Measurements from ENCODE around the gene APBA1. TPM values are rescaled to one million over a fixed set of nuclear protein-coding genes. Genes with fewer than 3 reads are reported as not detected.

The APBA1 gene
- total and polyA plus RNA-seq, 7 donors, result 0.23 to 4.2 (median 0.81) TPM

DNA sequence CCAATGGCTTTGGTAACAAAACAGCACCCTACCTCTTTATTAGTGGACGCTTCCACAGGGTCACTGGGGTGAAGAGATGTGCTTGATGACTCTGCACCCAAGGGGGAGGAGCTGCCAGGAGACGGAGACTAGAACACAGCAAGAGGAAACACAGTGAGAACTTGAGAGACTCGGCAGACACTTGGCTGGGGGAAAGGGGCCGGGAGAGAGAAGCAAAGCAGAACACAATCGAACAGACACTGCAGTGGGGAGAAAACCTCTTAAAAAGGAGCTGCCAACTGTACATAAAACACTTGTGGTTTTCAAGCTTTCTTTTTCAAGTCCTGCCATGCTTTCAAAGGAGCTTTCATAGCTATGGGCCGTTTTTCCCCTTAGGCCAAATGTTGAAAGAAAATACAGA, 196.2 kb downstream of the APBA1 start:
- intact Hi-C loops (cut with DNase I), result no loop called here
- no peak overlapping the region for H3K27ac ChIP-seq
- H3K4me3 ChIP-seq, result no peak overlapping the region
- no peaks in the 10 kb centered on the region for H3K36me3 ChIP-seq (ENCODE audit: insufficient read depth in 1 of 2, low read depth in 1 of 2)
- no peaks in the 10 kb centered on the region for H3K4me1 ChIP-seq
- no peaks in the 10 kb centered on the region for H3K27me3 ChIP-seq (ENCODE audit: insufficient read depth in 3 of 3, low read length in 2 of 3)
- no peak for DNase-seq
- 70 to 79% (median 71%) methylated on average over 6 of the region's 6 CpGs for WGBS, 3 donors
- ATAC-seq, result no peak
- H3K9me3 ChIP-seq, result no peaks in the 10 kb centered on the region
- TF ChIP-seq, protein P1, sequence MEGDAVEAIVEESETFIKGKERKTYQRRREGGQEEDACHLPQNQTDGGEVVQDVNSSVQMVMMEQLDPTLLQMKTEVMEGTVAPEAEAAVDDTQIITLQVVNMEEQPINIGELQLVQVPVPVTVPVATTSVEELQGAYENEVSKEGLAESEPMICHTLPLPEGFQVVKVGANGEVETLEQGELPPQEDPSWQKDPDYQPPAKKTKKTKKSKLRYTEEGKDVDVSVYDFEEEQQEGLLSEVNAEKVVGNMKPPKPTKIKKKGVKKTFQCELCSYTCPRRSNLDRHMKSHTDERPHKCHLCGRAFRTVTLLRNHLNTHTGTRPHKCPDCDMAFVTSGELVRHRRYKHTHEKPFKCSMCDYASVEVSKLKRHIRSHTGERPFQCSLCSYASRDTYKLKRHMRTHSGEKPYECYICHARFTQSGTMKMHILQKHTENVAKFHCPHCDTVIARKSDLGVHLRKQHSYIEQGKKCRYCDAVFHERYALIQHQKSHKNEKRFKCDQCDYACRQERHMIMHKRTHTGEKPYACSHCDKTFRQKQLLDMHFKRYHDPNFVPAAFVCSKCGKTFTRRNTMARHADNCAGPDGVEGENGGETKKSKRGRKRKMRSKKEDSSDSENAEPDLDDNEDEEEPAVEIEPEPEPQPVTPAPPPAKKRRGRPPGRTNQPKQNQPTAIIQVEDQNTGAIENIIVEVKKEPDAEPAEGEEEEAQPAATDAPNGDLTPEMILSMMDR (IDR thresholded peaks at IDR 0.05), result no peak

DNA sequence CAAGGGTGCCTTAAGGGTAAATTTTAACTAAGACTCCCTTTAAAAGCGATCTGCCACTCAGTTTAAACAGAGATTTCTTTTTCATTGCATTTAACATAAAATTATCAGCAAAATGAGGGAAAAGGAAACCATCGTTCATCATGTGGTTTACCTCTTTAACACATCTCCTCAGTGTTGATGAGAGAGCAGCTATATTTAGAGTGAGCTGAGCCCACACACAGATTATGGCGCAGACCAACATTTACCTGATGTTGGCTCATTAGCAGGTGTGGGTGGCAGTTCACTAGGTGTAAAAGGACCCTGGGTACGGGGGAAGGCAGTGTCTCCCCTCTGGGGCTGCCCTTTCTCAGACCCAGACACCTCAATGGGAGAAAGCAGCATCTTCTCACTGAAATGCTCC, 197.3 kb downstream of the APBA1 start:
- H3K9me3 ChIP-seq, result no peaks in the 10 kb centered on the region
- H3K4me3 ChIP-seq, result no peak overlapping the region
- DNase-seq, result no peak
- TF ChIP-seq, protein P1 (IDR thresholded peaks at IDR 0.05), result no peak
- intact Hi-C loops (cut with DNase I), result no loop called here
- no peaks in the 10 kb centered on the region for H3K27me3 ChIP-seq (ENCODE audit: insufficient read depth in 3 of 3, low read length in 2 of 3)
- no peak overlapping the region for H3K27ac ChIP-seq
- no peaks in the 10 kb centered on the region for H3K4me1 ChIP-seq
- ATAC-seq, result no peak
- H3K36me3 ChIP-seq (ENCODE audit: insufficient read depth in 1 of 2, low read depth in 1 of 2), result no peaks in the 10 kb centered on the region
- 87 to 90% (median 90%) methylated on average over 4 of the region's 4 CpGs for WGBS, 3 donors

DNA sequence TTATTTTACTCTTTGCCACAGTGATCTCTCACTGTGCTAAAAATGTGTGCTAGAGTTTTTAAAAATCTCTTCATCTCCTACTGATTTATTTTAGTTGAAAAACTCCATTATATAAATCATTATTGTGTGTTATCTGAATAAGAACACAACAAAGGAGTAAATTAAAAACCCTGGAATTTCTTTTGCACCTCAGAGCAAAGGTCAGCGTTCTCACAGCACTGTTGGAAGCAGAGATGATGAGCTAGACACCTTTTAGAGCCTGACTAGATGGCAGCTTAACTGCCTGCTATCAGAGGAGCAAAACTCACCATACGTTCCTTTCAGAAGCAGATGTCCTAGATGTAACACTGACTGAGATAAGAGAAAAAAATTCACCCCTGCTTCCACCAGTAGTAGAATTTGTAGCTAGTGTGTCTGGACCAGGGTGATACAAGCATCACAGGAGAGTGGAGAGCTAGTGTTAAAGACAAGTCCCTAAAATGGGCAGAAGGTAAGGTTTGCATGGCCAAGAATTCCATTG, 200.0 kb downstream of the APBA1 start:
- Histone ChIP-seq H3K4me3 (no peak overlapping the region), H3K36me3 (ENCODE audit: insufficient read depth in 1 of 2, low read depth in 1 of 2) (no peaks in the 10 kb centered on the region), H3K27me3 (ENCODE audit: insufficient read depth in 3 of 3, low read length in 2 of 3) (no peaks in the 10 kb centered on the region), H3K4me1 (no peaks in the 10 kb centered on the region), H3K27ac (no peak overlapping the region), H3K9me3 (no peaks in the 10 kb centered on the region)
- ATAC-seq (no peak), DNase-seq (no peak)
- intact Hi-C loops (cut with DNase I), result no loop called here
- TF ChIP-seq, protein P1 (IDR thresholded peaks at IDR 0.05), result no peak
- 70 to 77% (median 71%) methylated on average over 2 of the region's 2 CpGs for WGBS, 3 donors

DNA sequence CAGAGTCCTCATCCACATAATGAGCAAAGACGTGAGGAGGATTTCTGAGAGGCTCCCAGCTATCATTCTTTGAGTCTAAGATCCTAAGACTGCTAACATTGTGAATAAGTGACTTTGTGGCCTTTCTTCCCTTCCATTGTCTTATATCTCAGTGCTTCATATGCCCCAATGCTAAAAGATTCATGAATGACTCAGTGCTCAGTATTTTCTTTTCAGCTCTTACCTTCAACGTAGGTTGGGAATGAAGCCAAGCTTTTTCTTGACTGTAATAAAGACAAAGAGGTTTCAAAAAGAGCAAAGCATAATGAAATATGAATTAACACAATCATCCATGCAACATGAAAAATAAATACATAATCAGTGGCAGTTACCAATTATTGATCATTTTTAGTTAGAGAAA, 200.7 kb downstream of the APBA1 start:
- TF ChIP-seq, protein P1 (IDR thresholded peaks at IDR 0.05), result no peak
- Histone ChIP-seq H3K9me3 (no peaks in the 10 kb centered on the region), H3K27ac (no peak overlapping the region), H3K36me3 (ENCODE audit: insufficient read depth in 1 of 2, low read depth in 1 of 2) (peaks cover 0 to 6% of the 10 kb centered on the region in 2 donors), H3K4me1 (no peaks in the 10 kb centered on the region), H3K4me3 (no peak overlapping the region), H3K27me3 (ENCODE audit: insufficient read depth in 3 of 3, low read length in 2 of 3) (no peaks in the 10 kb centered on the region)
- 49 to 56% (median 52%) methylated on average over 2 of the region's 2 CpGs for WGBS, 3 donors
- intact Hi-C loops (cut with DNase I), result no loop called here
- ATAC-seq (no peak), DNase-seq (no peak)

All from psoas muscle (tissue), 8 donors.